ENCODE data around the gene TMA7. TPM values are rescaled to one million over a fixed set of nuclear protein-coding genes. Genes with fewer than 3 reads are reported as not detected.

TMA7 gene
- total RNA-seq, 1 donor from 2014 or later, result 510 TPM

GRCh38 chr3:48470286-48470685 lies 30.2 kb downstream of the TMA7 start:
- Mint-ChIP-seq H3K4me1 (peaks cover 53% of the 10 kb centered on the region), H3K27ac (peak overlapping the region; percentile 63), H3K36me3 (peaks cover 16% of the 10 kb centered on the region), H3K9me3 (no peaks in the 10 kb centered on the region), H3K27me3 (ENCODE audit: insufficient read depth, low read depth) (no peaks in the 10 kb centered on the region), H3K4me3 (no peak overlapping the region)
- Histone ChIP-seq H3K9ac (peak overlapping the region; percentile 40), H3K27me3 (no peaks in the 10 kb centered on the region), H2AFZ (replicated peaks) (no peak overlapping the region), H3K36me3 (no peaks in the 10 kb centered on the region), H3F3A (ENCODE audit: low read depth) (peaks cover 45% of the 10 kb centered on the region), H3K9me3 (ENCODE audit: low read depth) (no peaks in the 10 kb centered on the region), H3K4me3 (no peak overlapping the region), H3K4me2 (peak overlapping the region; percentile 42), H3K4me1 (peaks cover 39% of the 10 kb centered on the region), H3K79me2 (ENCODE audit: low read depth) (peaks cover 30% of the 10 kb centered on the region), H4K20me1 (ENCODE audit: low read depth) (no peaks in the 10 kb centered on the region), H3K27ac (no peak overlapping the region)
- TF ChIP-seq CTCF (IDR thresholded peaks at IDR 0.05) (no peak), EZH2phosphoT487 (IDR thresholded peaks at IDR 0.05) (no peak), EZH2 (IDR thresholded peaks at IDR 0.05) (no peak)
- DNase-seq (ENCODE audit: low spot score), result no peak

- Histone ChIP-seq H3K4me1 (peaks cover 29% of the 10 kb centered on the region), H3K36me3 (no peaks in the 10 kb centered on the region), H3K4me3 (peak overlapping the region; percentile 58), H3F3A (ENCODE audit: low read depth) (peaks cover 29% of the 10 kb centered on the region), H3K27ac (peak overlapping the region; percentile 75), H3K9ac (peak overlapping the region; percentile 56), H2AFZ (replicated peaks) (peak overlapping the region; percentile 92), H3K79me2 (ENCODE audit: low read depth) (peaks cover 30% of the 10 kb centered on the region), H3K27me3 (no peaks in the 10 kb centered on the region), H3K9me3 (ENCODE audit: low read depth) (no peaks in the 10 kb centered on the region), H4K20me1 (ENCODE audit: low read depth) (no peaks in the 10 kb centered on the region), H3K4me2 (peak overlapping the region; percentile 79)
- H3K4me1 Mint-ChIP-seq, result peaks cover 37% of the 10 kb centered on the region
- no peaks in the 10 kb centered on the region for H3K27me3 Mint-ChIP-seq (ENCODE audit: insufficient read depth, low read depth)
- peak overlapping the region; percentile 94 for H3K4me3 Mint-ChIP-seq
- no peak for DNase-seq (ENCODE audit: low spot score)
- H3K9me3 Mint-ChIP-seq, result no peaks in the 10 kb centered on the region
- peak overlapping the region; percentile 99 for H3K27ac Mint-ChIP-seq
- TF ChIP-seq CTCF (IDR thresholded peaks at IDR 0.05) (no peak), EZH2 (IDR thresholded peaks at IDR 0.05) (no peak), EZH2phosphoT487 (IDR thresholded peaks at IDR 0.05) (no peak)
- H3K36me3 Mint-ChIP-seq, result peaks cover 15% of the 10 kb centered on the region
These were observed 32.5 kb downstream of the TMA7 start for GRCh38 chr3:48472673-48472922.

DNA sequence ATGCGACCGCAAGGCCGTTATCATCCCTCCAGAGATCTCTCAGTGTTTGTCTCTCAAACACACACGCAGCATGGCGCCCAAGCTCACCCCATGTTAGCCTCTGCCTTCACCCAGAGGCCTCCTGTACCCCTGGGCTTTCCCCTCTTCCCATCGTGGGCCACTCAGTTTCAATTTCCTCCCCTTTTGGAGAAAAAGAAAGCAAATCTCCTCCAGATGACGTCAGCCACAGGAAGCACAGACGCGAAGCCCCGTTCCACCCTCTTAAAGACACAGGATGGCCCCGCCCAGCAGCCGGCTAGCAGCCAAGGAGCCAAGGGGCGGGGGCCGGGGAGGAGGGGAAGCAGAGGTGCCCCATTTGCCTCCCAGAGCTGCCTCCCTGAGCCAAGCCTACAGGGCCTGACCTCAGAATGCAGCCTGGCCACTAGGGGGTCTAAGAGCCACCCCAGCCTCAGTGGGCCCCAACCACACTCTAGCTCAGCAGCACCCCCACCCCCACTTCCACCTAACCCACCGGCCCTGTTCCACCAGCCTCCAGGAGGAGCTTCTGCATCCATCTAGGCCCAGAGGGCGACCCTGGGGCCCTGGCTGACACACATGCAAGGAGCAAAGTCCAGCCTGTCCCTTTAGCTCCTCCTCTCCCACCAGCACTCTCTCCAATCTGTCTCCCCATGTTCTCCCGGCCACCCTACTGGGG lies 33.0 kb downstream of the TMA7 start:
- H3K4me3 Mint-ChIP-seq, result peak overlapping the region; percentile 94
- H3F3A ChIP-seq (ENCODE audit: low read depth), result peaks cover 29% of the 10 kb centered on the region
- peak overlapping the region; percentile 75 for H3K27ac ChIP-seq
- H3K27ac Mint-ChIP-seq, result peak overlapping the region; percentile 99
- H3K4me1 Mint-ChIP-seq, result peaks cover 35% of the 10 kb centered on the region
- no peaks in the 10 kb centered on the region for H3K27me3 Mint-ChIP-seq (ENCODE audit: insufficient read depth, low read depth)
- TF ChIP-seq CTCF (IDR thresholded peaks at IDR 0.05) (peak; percentile 52), EZH2phosphoT487 (IDR thresholded peaks at IDR 0.05) (no peak)
- H3K9me3 Mint-ChIP-seq, result no peaks in the 10 kb centered on the region
- peak overlapping the region; percentile 79 for H3K4me2 ChIP-seq
- no peaks in the 10 kb centered on the region for H4K20me1 ChIP-seq (ENCODE audit: low read depth)
- peak overlapping the region; percentile 56 for H3K9ac ChIP-seq
- DNase-seq (ENCODE audit: low spot score), result peak; percentile 97
- peaks cover 10% of the 10 kb centered on the region for H3K36me3 Mint-ChIP-seq
- peaks cover 29% of the 10 kb centered on the region for H3K4me1 ChIP-seq
- no peaks in the 10 kb centered on the region for H3K36me3 ChIP-seq
- H3K79me2 ChIP-seq (ENCODE audit: low read depth), result peaks cover 30% of the 10 kb centered on the region
- H3K4me3 ChIP-seq, result peak overlapping the region; percentile 58
- H3K9me3 ChIP-seq (ENCODE audit: low read depth), result no peaks in the 10 kb centered on the region
- peak overlapping the region; percentile 92 for H2AFZ ChIP-seq (replicated peaks)
- H3K27me3 ChIP-seq, result no peaks in the 10 kb centered on the region

All from neural progenitor cell (in vitro differentiated cells).